Keratinocyte (primary cell): ENCODE results near the gene MYH6. TPM values are rescaled to one million over a fixed set of nuclear protein-coding genes. Genes with fewer than 3 reads are reported as not detected.

Source experiments
- DNase-seq: peaks from one replicate; pipeline ENCODE4 v3.0.0-alpha.2; 2011; ENCODE audit warnings: low read depth, missing footprints, low spot score
- FAIRE-seq: peaks from 2 replicates; lab custom pipeline; 2011; peaks lifted over from hg19 to GRCh38; lab: Jason Lieb, UNC
- H2AFZ ChIP-seq: 2 replicates; pipeline ENCODE4 v1.6.0; 2012; ENCODE audit warnings: low read length, control low read depth, inconsistent platforms; ENCODE audit not compliant: control insufficient read depth
- H3K27ac ChIP-seq: 2 replicates; pipeline ENCODE4 v1.5.1; 2011; ENCODE audit warnings: low read length; ENCODE audit not compliant: control insufficient read depth, insufficient read depth
- H3K27me3 ChIP-seq: 3 replicates; pipeline ENCODE4 v1.6.0; 2011; ENCODE audit warnings: low read length; ENCODE audit not compliant: control insufficient read depth, insufficient read depth; ENCODE audit errors: extremely low read depth
- H3K36me3 ChIP-seq, 2 experiments: 2 replicates in 1 of 2; 3 replicates in 1 of 2; pipeline ENCODE4 v1.5.1; 2011; ENCODE audit warnings: low read length in 2 of 2, mild to moderate bottlenecking in 1 of 2; ENCODE audit not compliant: control insufficient read depth in 2 of 2, insufficient read depth in 2 of 2; ENCODE audit errors: extremely low read depth in 1 of 2
- H3K4me1 ChIP-seq: 3 replicates; pipeline ENCODE4 v1.5.1; 2011; ENCODE audit warnings: low read length; ENCODE audit not compliant: control insufficient read depth, insufficient read depth; ENCODE audit errors: extremely low read depth
- H3K4me2 ChIP-seq: 3 replicates; pipeline ENCODE4 v1.6.0; 2011; ENCODE audit warnings: low read depth, low read length; ENCODE audit not compliant: control insufficient read depth, insufficient read depth; ENCODE audit errors: extremely low read depth
- H3K4me3 ChIP-seq, 3 experiments: fragments of 200-600 bp in 1 of 3; sonication (generic) in 1 of 3; 2 replicates in 2 of 3; 3 replicates in 1 of 3; pipeline ENCODE4 v1.5.1; 2011 to 2016; ENCODE audit warnings: low read length in 3 of 3, mild to moderate bottlenecking in 3 of 3, control low read depth in 2 of 3, inconsistent platforms in 1 of 3, low read depth in 1 of 3, mixed read lengths in 1 of 3, mixed run types in 1 of 3, moderate library complexity in 1 of 3; ENCODE audit not compliant: control insufficient read depth in 2 of 3, insufficient read depth in 2 of 3; ENCODE audit errors: extremely low read depth in 1 of 3
- H3K79me2 ChIP-seq: 2 replicates; pipeline ENCODE4 v1.6.0; 2012; ENCODE audit warnings: low read length; ENCODE audit not compliant: control insufficient read depth, insufficient read depth
- H3K9ac ChIP-seq: 3 replicates; pipeline ENCODE4 v1.6.0; 2011; ENCODE audit warnings: low read length; ENCODE audit not compliant: control insufficient read depth, insufficient read depth; ENCODE audit errors: extremely low read depth
- H3K9me1 ChIP-seq: 3 replicates; pipeline ENCODE4 v1.6.0; 2011; ENCODE audit warnings: low read length; ENCODE audit not compliant: control insufficient read depth, insufficient read depth; ENCODE audit errors: extremely low read depth
- H3K9me3 ChIP-seq: 2 replicates; pipeline ENCODE4 v1.5.1; 2012; ENCODE audit warnings: low read depth, low read length; ENCODE audit not compliant: control insufficient read depth
- H4K20me1 ChIP-seq: 3 replicates; pipeline ENCODE4 v1.6.0; 2011; ENCODE audit warnings: low read length; ENCODE audit not compliant: control insufficient read depth, insufficient read depth; ENCODE audit errors: extremely low read depth
- CTCF ChIP-seq, 3 experiments: IDR thresholded peaks in 1 of 3; conservative IDR thresholded peaks in 1 of 3; optimal IDR thresholded peaks in 1 of 3; 2 replicates in 2 of 3; 3 replicates in 1 of 3; pipeline versions ENCODE3 to v1.5.1; 2011; ENCODE audit warnings: low read length in 3 of 3, mild to moderate bottlenecking in 3 of 3, moderate library complexity in 2 of 3, control low read depth in 1 of 3, inconsistent platforms in 1 of 3; ENCODE audit not compliant: insufficient read depth in 2 of 3; ENCODE audit errors: extremely low read depth in 1 of 3
- EZH2 ChIP-seq: IDR thresholded peaks from one replicate; pipeline ENCODE4 v1.6.1; 2012; ENCODE audit warnings: inconsistent platforms, mild to moderate bottlenecking, low read length, moderate library complexity
- dilution Hi-C: fragments of 300-500 bp; cut with MboI; formaldehyde crosslinking; loops from one replicate; pipeline ENCODE4 v1.7.0; 2020; ENCODE audit warnings: low sequenced_read_pairs; ENCODE audit not compliant: extremely low pct_ligation_motif_present
- polyA plus RNA-seq, 5 experiments: library from polyadenylated mRNA; depleted of rRNA in 3 of 5; stranded (reverse) in 3 of 5; stranded (forward) in 1 of 5; unstranded in 1 of 5; fragments of >200 nt; gene quantifications; 1 replicate in 1 of 5; 2 replicates in 3 of 5; 3 replicates in 1 of 5; pipeline versions ENCODE4 v1.2.1 to v1.2.3, GENCODE V29; 2011 to 2012; ENCODE audit warnings: missing spikeins in 2 of 5, low read depth in 1 of 5, low replicate concordance in 1 of 5

The MYH6 gene
- polyA plus RNA-seq, 1 donor (not counting 4 experiments of a cell fraction or from before 2014, with no cell fraction given) = not detected

DNA sequence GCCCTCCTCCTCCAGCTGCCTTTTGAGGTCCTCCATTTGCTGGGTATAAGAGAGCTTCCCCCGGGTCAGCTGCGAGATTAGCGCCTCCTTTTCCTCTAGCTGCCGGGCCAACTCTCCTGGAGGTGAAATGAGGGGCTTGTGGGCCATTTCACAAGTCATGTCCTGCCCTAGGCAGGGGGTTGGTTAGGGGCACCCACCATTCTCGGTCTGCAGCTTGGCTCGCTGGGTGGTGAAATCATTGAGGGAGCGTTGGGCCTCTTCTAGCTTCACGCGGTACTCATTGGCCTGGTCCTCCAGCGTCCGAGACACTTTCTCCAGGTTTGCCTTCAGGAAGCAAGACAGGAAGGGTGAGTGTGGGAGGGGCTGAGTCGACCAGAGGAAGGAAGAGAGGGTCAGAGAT is 18.7 kb downstream of the MYH6 start:
- Histone ChIP-seq H3K9me1 (no peaks in the 10 kb centered on the region), H2AFZ (no peak overlapping the region), H3K27ac (no peak overlapping the region), H3K4me2 (no peak overlapping the region), H3K4me3 (no peak overlapping the region), H3K79me2 (no peaks in the 10 kb centered on the region), H4K20me1 (no peaks in the 10 kb centered on the region), H3K9ac (no peak overlapping the region), H3K27me3 (peaks cover 9% of the 10 kb centered on the region), H3K4me1 (no peaks in the 10 kb centered on the region), H3K9me3 (no peaks in the 10 kb centered on the region), H3K36me3 (no peaks in the 10 kb centered on the region)
- dilution Hi-C loops = no loop called here
- TF ChIP-seq EZH2 (no peak), CTCF (optimal IDR thresholded peaks at IDR 0.05 in 1 of 3, IDR thresholded peaks at IDR 0.05 in 1 of 3, conservative IDR thresholded peaks at IDR 0.05 in 1 of 3; ENCODE audit: extremely low read depth in 1 of 3, insufficient read depth in 2 of 3, low read length in 3 of 3) (no peak)
- DNase-seq = no peak
- FAIRE-seq = no peak

GRCh38 chr14:23388996-23389395 is 19.1 kb downstream of the MYH6 start:
- Histone ChIP-seq H3K4me2 (no peak overlapping the region), H3K79me2 (no peaks in the 10 kb centered on the region), H3K27me3 (peaks cover 9% of the 10 kb centered on the region), H3K9me1 (no peaks in the 10 kb centered on the region), H3K4me3 (no peak overlapping the region), H3K4me1 (no peaks in the 10 kb centered on the region), H4K20me1 (no peaks in the 10 kb centered on the region), H3K9me3 (no peaks in the 10 kb centered on the region), H2AFZ (no peak overlapping the region), H3K9ac (no peak overlapping the region), H3K27ac (no peak overlapping the region), H3K36me3 (no peaks in the 10 kb centered on the region)
- TF ChIP-seq CTCF (optimal IDR thresholded peaks at IDR 0.05 in 1 of 3, IDR thresholded peaks at IDR 0.05 in 1 of 3, conservative IDR thresholded peaks at IDR 0.05 in 1 of 3; ENCODE audit: extremely low read depth in 1 of 3, insufficient read depth in 2 of 3, low read length in 3 of 3) = no peak
- no peak for TF ChIP-seq EZH2
- dilution Hi-C loops = no loop called here
- FAIRE-seq (no peak), DNase-seq (no peak)
